HFFc6 (cell line): Measurements from ENCODE around the gene CACNA1F. TPM values are rescaled to one million over a fixed set of nuclear protein-coding genes. Genes with fewer than 3 reads are reported as not detected.

ENCODE experiments used
- DNase-seq: peaks from one replicate; pipeline ENCODE4 v3.0.0-alpha.2; 2018
- H3K27ac Mint-ChIP-seq: 2 replicates; pipeline ENCODE4 v1.8.0; 2020; ENCODE audit warnings: mild to moderate bottlenecking, mixed read lengths
- H3K27me3 Mint-ChIP-seq: 2 replicates; pipeline ENCODE4 v1.8.0; 2021; ENCODE audit warnings: mild to moderate bottlenecking, moderate library complexity, mixed read lengths; ENCODE audit not compliant: insufficient read depth
- H3K36me3 Mint-ChIP-seq: 2 replicates; pipeline ENCODE4 v1.8.0; 2021; ENCODE audit warnings: low read depth, mixed read lengths
- H3K4me1 Mint-ChIP-seq: 2 replicates; pipeline ENCODE4 v1.8.0; 2020; ENCODE audit warnings: low read depth, mixed read lengths
- H3K4me3 Mint-ChIP-seq: 2 replicates; pipeline ENCODE4 v1.8.0; 2020; ENCODE audit warnings: mild to moderate bottlenecking, moderate library complexity, mixed read lengths
- H3K9me3 Mint-ChIP-seq: 2 replicates; pipeline ENCODE4 v1.8.0; 2020; ENCODE audit warnings: mild to moderate bottlenecking, mixed read lengths
- total RNA-seq, 6 experiments: library from RNA; stranded (reverse); fragmentation: NEBNext Ultra II Directional; extraction: Animal tissue kit (Norgen Biotek cat#: 25700); gene quantifications; 2 replicates in 1 of 6; 3 replicates in 5 of 6; pipeline ENCODE4 v1.2.3, GENCODE V29; 2021
- TF ChIP-seq, protein P1 (sequence below): fragments of 200-600 bp; sonication (generic); IDR thresholded peaks from 2 replicates; pipeline ENCODE4 v1.5.0; 2021; ENCODE audit warnings: antibody characterized with exemption, mild to moderate bottlenecking

CACNA1F gene
- total RNA-seq, 6 experiments from 2014 or later = not detected

DNA sequence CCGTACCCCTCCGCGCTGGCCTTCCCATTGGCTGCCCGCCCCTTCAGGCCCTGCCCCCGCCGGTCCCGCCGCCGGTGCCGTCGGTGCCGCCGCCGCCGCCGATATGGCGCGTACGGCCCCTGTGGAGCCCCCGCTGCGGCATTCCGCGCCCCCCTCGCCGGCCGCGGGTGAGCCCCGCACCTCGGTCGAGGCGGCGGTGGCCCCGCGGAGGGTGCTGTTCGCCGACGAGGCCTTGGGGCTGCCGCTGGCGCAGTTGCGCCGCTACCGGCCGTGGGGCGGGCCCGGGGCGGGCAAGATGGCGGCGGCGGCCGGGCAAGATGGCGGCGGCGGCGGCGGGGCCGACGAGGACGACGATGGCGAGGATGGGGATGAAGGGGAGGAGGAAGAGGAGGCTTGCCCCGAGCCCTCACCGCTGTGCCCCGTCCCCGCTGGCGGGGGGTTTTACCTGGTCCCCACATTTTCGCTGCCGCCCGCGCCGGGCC is 36.7 kb upstream of the CACNA1F start, which contains the start of gene PPP1R3F:
TSS of gene PPP1R3F (plus strand) at position 27 of the 482 bp plus-strand sequence. CDS start at position 104, 77 bp downstream.
- H3K4me3 Mint-ChIP-seq = peak within 1 kb of the TSS; percentile 94
- no peaks in the 10 kb centered on the region for H3K9me3 Mint-ChIP-seq

DNA sequence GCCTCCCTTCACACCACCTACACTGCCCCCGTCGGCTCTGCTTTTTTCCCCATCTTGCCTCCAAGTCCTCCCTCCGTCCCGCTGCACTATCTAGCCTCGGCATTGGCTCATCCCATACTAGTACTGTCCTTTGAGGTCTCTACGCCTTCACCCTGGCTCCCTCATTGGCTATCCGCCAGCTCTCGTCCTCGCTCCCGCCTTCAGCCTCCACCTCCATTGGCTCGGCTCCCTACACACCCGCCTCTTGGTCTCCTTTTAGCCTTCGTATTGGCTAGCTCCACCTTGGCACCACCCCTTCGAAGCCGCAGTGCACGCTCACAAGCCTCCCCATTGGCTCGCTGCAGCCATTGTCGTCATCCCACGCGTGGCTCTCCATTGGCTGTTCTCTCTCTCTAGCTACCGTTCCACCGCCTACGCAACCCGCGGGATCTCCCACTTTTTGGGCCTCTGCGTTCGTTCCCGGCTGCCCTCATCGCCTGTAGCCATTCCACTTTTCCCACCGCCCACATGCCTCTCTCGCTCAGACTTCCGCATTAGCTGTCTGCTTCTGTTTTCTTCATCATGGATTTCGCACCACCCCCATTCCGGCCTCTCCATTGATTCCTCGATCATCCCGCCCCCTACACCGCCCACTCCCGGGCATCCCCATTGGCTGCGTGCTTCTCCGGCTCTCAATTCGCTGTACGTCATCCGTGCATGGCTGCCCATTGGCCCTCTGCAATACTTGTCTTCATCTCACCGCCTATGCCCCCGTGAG is 36.0 kb upstream of the CACNA1F start:
- H3K4me1 Mint-ChIP-seq = peaks cover 22% of the 10 kb centered on the region
- TF ChIP-seq, protein P1, sequence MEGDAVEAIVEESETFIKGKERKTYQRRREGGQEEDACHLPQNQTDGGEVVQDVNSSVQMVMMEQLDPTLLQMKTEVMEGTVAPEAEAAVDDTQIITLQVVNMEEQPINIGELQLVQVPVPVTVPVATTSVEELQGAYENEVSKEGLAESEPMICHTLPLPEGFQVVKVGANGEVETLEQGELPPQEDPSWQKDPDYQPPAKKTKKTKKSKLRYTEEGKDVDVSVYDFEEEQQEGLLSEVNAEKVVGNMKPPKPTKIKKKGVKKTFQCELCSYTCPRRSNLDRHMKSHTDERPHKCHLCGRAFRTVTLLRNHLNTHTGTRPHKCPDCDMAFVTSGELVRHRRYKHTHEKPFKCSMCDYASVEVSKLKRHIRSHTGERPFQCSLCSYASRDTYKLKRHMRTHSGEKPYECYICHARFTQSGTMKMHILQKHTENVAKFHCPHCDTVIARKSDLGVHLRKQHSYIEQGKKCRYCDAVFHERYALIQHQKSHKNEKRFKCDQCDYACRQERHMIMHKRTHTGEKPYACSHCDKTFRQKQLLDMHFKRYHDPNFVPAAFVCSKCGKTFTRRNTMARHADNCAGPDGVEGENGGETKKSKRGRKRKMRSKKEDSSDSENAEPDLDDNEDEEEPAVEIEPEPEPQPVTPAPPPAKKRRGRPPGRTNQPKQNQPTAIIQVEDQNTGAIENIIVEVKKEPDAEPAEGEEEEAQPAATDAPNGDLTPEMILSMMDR = no peak
- H3K27ac Mint-ChIP-seq = peak overlapping the region; percentile 99
- H3K4me3 Mint-ChIP-seq = peak overlapping the region; percentile 94
- peak; percentile 98 for DNase-seq
- no peaks in the 10 kb centered on the region for H3K9me3 Mint-ChIP-seq
- H3K27me3 Mint-ChIP-seq = peaks cover 7% of the 10 kb centered on the region
- no peaks in the 10 kb centered on the region; the same call in 1 of the 2 replicates for H3K36me3 Mint-ChIP-seq

More for the DNA sequence above, 36.7 kb upstream of the CACNA1F start, which contains the start of gene PPP1R3F:
- no peaks in the 10 kb centered on the region; the same call in 1 of the 2 replicates for H3K36me3 Mint-ChIP-seq
- no peak for DNase-seq
- peaks cover 22% of the 10 kb centered on the region for H3K4me1 Mint-ChIP-seq
- peak within 1 kb of the TSS; percentile 99 for H3K27ac Mint-ChIP-seq
- TF ChIP-seq, protein P1 = no peak
- peaks cover 7% of the 10 kb centered on the region for H3K27me3 Mint-ChIP-seq

DNA sequence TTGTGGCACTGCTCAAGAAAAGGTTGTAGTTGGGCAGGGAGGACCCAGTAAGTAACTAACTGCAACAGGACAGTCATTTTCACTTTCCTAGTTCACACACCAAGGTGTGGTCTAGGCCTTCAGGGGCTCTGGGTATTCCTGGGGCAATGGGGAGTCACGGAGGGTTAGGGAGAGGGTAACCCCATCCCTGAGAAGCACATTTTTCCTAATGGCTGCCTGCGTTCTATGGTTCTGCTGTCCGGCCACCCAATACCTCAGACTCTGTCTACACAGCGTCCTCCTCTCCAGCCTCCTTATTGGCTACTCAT is 35.5 kb upstream of the CACNA1F start:
- TF ChIP-seq, protein P1 = no peak
- H3K27ac Mint-ChIP-seq = peak overlapping the region; percentile 99
- H3K4me1 Mint-ChIP-seq = peaks cover 22% of the 10 kb centered on the region
- no peaks in the 10 kb centered on the region; the same call in 1 of the 2 replicates for H3K36me3 Mint-ChIP-seq
- H3K9me3 Mint-ChIP-seq = no peaks in the 10 kb centered on the region
- peaks cover 12% of the 10 kb centered on the region for H3K27me3 Mint-ChIP-seq
- H3K4me3 Mint-ChIP-seq = peak overlapping the region; percentile 94
- DNase-seq = no peak

DNA sequence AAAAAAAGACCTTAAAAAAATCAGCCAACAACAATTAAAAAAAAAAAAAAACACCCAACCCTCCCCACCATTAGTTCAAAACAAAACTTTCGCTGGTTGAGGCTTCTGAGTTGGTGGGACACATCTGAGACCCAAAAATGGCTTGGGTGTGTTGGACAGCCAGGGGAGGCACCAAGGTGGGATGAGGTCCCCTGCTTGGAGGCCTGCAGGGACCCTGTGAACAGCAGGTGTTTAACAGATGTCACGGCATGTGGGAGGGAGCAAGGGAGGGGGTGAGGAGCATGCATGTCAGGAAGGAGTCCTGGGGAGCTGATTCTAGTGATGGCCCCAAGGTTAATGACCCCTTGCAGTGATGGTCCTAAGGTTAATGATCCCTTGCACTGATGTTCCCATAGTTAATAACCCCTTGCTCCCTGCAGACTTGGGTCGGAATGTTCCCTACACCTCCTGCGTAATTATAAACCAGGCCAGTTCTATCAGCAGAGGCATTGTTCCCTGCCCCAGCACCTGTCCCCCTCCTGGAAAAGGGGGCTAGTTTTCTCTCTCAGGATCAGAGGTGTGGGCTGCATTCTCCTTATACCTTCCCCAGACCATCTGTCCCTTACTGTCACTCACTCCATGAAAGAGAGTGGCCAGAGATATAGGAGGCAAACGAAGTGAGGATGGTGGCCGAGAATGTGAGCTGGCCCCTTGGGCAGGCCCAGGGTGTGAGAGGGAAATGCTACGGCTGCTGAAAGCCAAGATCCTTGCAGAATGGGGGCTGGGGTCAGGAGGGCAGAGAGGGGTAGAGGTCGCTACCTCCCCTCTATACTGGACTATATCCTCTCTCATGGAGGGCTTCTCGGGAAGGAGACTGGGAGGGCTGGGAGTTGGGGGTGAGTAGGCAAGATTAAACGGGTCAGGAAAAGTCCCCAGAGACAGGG is 33.6 kb upstream of the CACNA1F start:
- TF ChIP-seq, protein P1 = no peak
- peaks cover 12% of the 10 kb centered on the region for H3K27me3 Mint-ChIP-seq
- H3K27ac Mint-ChIP-seq = no peak overlapping the region
- no peak overlapping the region; the same call in 1 of the 2 replicates for H3K4me3 Mint-ChIP-seq
- H3K4me1 Mint-ChIP-seq = peaks cover 22% of the 10 kb centered on the region
- no peaks in the 10 kb centered on the region for H3K9me3 Mint-ChIP-seq
- no peak for DNase-seq
- H3K36me3 Mint-ChIP-seq = no peaks in the 10 kb centered on the region

DNA sequence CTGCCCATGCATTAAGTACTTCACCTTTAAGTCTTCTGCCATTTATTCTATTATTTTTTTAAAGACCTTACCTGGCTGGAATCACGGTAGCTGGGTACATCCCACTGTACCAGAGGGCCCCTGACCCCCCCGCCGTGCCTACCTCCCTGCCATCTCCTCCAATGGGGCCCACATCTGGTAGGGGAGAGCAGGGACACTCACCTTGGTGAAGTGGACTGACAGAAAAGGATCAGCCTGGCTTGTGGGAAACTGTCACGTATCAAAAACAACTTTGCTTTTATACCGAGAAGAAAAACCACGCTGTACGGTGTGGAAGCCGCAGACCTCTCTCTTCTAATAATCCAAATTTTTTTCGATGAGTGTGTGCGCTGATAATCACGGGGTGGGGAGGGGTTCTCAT is 31.3 kb upstream of the CACNA1F start, which contains the start of gene FOXP3:
TSS of gene FOXP3 (minus strand) at position 251 of the 400 bp plus-strand sequence. CDS start 6,205 bp downstream, outside the sequence.
- no peak for DNase-seq
- TF ChIP-seq, protein P1 = no peak
- Mint-ChIP-seq H3K36me3 (no peaks in the 10 kb centered on the region), H3K9me3 (no peaks in the 10 kb centered on the region), H3K27ac (no peak within 1 kb of the TSS), H3K27me3 (peaks cover 11% of the 10 kb centered on the region), H3K4me3 (no peak within 1 kb of the TSS), H3K4me1 (peaks cover 15% of the 10 kb centered on the region)
